Neuronal stem cell (in vitro differentiated cells): ENCODE results near the gene DNAAF1.

ENCODE experiments used
- DNase-seq: peaks from one replicate; pipeline ENCODE4 v3.0.0-alpha.2; 2013; ENCODE audit warnings: low spot score
- H2AFZ ChIP-seq: one replicate; pipeline ENCODE4 v1.6.1; 2013; ENCODE audit warnings: mild to moderate bottlenecking, low read length, inconsistent platforms
- H2AK5ac ChIP-seq: 2 replicates; pipeline ENCODE4 v1.6.1; 2013; ENCODE audit warnings: low read depth, mild to moderate bottlenecking, inconsistent platforms, low read length, moderate library complexity, mixed read lengths
- H2BK120ac ChIP-seq: 2 replicates; pipeline ENCODE4 v1.6.1; 2013; ENCODE audit warnings: low read depth, mild to moderate bottlenecking, inconsistent platforms, low read length, moderate library complexity, mixed read lengths
- H2BK12ac ChIP-seq: one replicate; pipeline ENCODE4 v1.6.1; 2013; ENCODE audit warnings: low read length, inconsistent platforms
- H2BK15ac ChIP-seq: 2 replicates; pipeline ENCODE4 v1.6.1; 2013; ENCODE audit warnings: mild to moderate bottlenecking, low read length, inconsistent platforms, mixed read lengths
- H2BK5ac ChIP-seq: one replicate; pipeline ENCODE4 v1.6.1; 2013; ENCODE audit warnings: inconsistent platforms, mild to moderate bottlenecking, low read length, moderate library complexity
- H3K14ac ChIP-seq: one replicate; pipeline ENCODE4 v1.6.1; 2013; ENCODE audit warnings: low read length, inconsistent platforms
- H3K18ac ChIP-seq: 2 replicates; pipeline ENCODE4 v1.6.1; 2013; ENCODE audit warnings: low read length, inconsistent platforms
- H3K23ac ChIP-seq: 2 replicates; pipeline ENCODE4 v1.6.1; 2013; ENCODE audit warnings: low read depth, mild to moderate bottlenecking, mixed read lengths, low read length, inconsistent platforms; ENCODE audit not compliant: poor library complexity
- H3K27ac ChIP-seq: replicated peaks from 3 replicates; pipeline ENCODE4 v1.5.1; 2013; ENCODE audit warnings: low read length, inconsistent platforms
- H3K27me3 ChIP-seq, 3 experiments: 2 replicates each; pipeline ENCODE4 v1.6.1; 2013; ENCODE audit warnings: low read length in 3 of 3, mild to moderate bottlenecking in 2 of 3, inconsistent platforms in 1 of 3, low read depth in 1 of 3, mixed read lengths in 1 of 3, moderate library complexity in 1 of 3; ENCODE audit not compliant: control insufficient read depth in 3 of 3, insufficient read depth in 3 of 3
- H3K36me3 ChIP-seq, 2 donors: replicated peaks in 1 of 2; 2 replicates each; pipeline ENCODE4 v1.6.1; 2013; ENCODE audit warnings: low read length in 2 of 2; ENCODE audit not compliant: control insufficient read depth in 2 of 2, insufficient read depth in 2 of 2
- H3K4ac ChIP-seq: 2 replicates; pipeline ENCODE4 v1.6.1; 2013; ENCODE audit warnings: inconsistent platforms, mild to moderate bottlenecking, low read length, moderate library complexity
- H3K4me1 ChIP-seq, 2 donors: 1 replicate in 1 of 2; 2 replicates in 1 of 2; pipeline ENCODE4 v1.6.1; 2013; ENCODE audit warnings: low read length in 2 of 2, low read depth in 1 of 2; ENCODE audit not compliant: control insufficient read depth in 2 of 2, insufficient read depth in 1 of 2
- H3K4me2 ChIP-seq: one replicate; pipeline ENCODE4 v1.6.1; 2013; ENCODE audit warnings: mild to moderate bottlenecking, low read length, inconsistent platforms; ENCODE audit not compliant: insufficient read depth, poor library complexity, severe bottlenecking
- H3K4me3 ChIP-seq, 2 donors: 2 replicates each; pipeline ENCODE4 v1.5.1; 2013; ENCODE audit warnings: low read length in 2 of 2, mild to moderate bottlenecking in 2 of 2, inconsistent platforms in 1 of 2, moderate library complexity in 1 of 2
- H3K79me1 ChIP-seq: one replicate; pipeline ENCODE4 v1.6.1; 2013; ENCODE audit warnings: low read depth, mild to moderate bottlenecking, inconsistent platforms, low read length, moderate library complexity
- H3K9ac ChIP-seq: one replicate; pipeline ENCODE4 v1.6.1; 2013; ENCODE audit warnings: mild to moderate bottlenecking, low read depth, low read length, inconsistent platforms; ENCODE audit not compliant: poor library complexity
- H3K9me3 ChIP-seq, 2 donors: replicated peaks in 1 of 2; 2 replicates each; pipeline versions ENCODE3 to v1.6.1; 2013; ENCODE audit warnings: low read length in 2 of 2, mild to moderate bottlenecking in 2 of 2, inconsistent platforms in 1 of 2, low read depth in 1 of 2, mixed read lengths in 1 of 2, moderate library complexity in 1 of 2; ENCODE audit not compliant: control insufficient read depth in 2 of 2, insufficient read depth in 1 of 2
- H4K8ac ChIP-seq: one replicate; pipeline ENCODE4 v1.6.1; 2013; ENCODE audit warnings: low read depth, mild to moderate bottlenecking, inconsistent platforms, low read length, moderate library complexity
- H4K91ac ChIP-seq: one replicate; pipeline ENCODE4 v1.6.1; 2013; ENCODE audit warnings: low read length, low read depth, mild to moderate bottlenecking, inconsistent platforms; ENCODE audit not compliant: poor library complexity
- WGBS, 2 donors: extraction: QIAGEN DNeasy Blood & Tissue Kit; methylation state at CpG; one replicate each; pipeline ENCODE4 v1.1.7; 2013; ENCODE audit warnings: missing lambda C conversion rate in 2 of 2, mixed read lengths in 1 of 2; ENCODE audit not compliant: insufficient read length in 2 of 2, insufficient replicate concordance in 1 of 2; ENCODE audit errors: extremely low coverage in 2 of 2; 5-methylcytosine and 5-hydroxymethylcytosine counted together

Gene DNAAF1

DNA sequence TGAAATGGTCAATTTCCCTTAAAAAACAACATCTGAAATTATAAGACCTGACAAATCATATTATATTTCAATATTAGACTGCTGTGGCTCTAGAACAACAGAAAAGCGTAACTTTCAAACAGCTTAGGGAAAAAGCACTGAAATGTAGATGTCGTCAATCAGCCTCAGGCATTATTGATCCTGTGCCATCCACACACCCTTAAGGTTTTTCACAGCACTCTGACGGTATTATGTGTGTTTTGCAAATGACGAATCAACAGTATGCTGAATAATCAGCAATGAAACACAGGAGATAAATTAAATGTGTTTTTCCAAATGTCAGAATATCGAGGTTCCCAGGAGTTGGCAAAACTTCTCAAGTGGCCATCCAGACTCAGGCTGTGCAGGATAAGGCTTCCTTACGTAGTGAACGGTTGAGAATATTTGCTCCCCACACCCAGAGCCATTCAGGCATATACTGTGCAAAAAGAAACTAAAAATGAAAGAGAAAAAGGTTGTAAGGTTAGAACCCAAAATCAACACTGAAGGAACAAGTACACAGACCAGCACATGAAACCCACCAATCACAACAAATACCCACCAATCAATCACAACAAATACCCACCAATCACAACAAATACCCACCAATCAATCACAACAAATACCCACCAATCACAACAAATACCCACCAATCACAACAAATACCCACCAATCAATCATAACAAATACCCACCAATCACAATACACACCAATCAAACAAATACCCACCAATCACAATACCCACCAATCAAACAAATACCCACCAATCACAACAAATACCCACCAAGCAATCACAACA, 20.6 kb upstream of the DNAAF1 start:
- Histone ChIP-seq H3K4me2 (no peak overlapping the region), H3K79me1 (no peaks in the 10 kb centered on the region), H3K27me3 (no peaks in the 10 kb centered on the region), H2BK12ac (no peak overlapping the region), H4K8ac (no peak overlapping the region), H3K18ac (no peak overlapping the region), H3K4me3 (no peak overlapping the region), H2BK15ac (no peak overlapping the region), H2AK5ac (no peak overlapping the region), H3K4me1 (no peaks in the 10 kb centered on the region), H3K23ac (no peak overlapping the region), H3K4ac (no peak overlapping the region), H3K36me3 (peaks cover 20 to 78% of the 10 kb centered on the region in 2 donors), H3K9me3 (no peaks in the 10 kb centered on the region), H3K27ac (no peak overlapping the region), H2BK5ac (no peak overlapping the region), H2AFZ (no peak overlapping the region), H3K9ac (no peak overlapping the region), H4K91ac (no peak overlapping the region), H3K14ac (no peak overlapping the region), H2BK120ac (no peak overlapping the region)
- DNase-seq, result no peak
- no CpG with 5 or more reads among the region's 7 CpGs for whole genome bisulfite sequencing, 2 donors

GRCh38 chr16:84131117-84131516, 14.0 kb upstream of the DNAAF1 start:
- no peak overlapping the region for H2AFZ ChIP-seq
- H3K4me2 ChIP-seq, result no peak overlapping the region
- H2AK5ac ChIP-seq, result no peak overlapping the region
- H2BK5ac ChIP-seq, result no peak overlapping the region
- H3K23ac ChIP-seq, result no peak overlapping the region
- H3K9ac ChIP-seq, result no peak overlapping the region
- no peaks in the 10 kb centered on the region for H3K27me3 ChIP-seq
- H3K14ac ChIP-seq, result no peak overlapping the region
- peaks cover 2% of the 10 kb centered on the region for H3K79me1 ChIP-seq
- no peak for DNase-seq
- no peak overlapping the region for H3K4ac ChIP-seq
- H3K27ac ChIP-seq, result no peak overlapping the region
- peaks cover 15 to 57% of the 10 kb centered on the region in 2 donors for H3K36me3 ChIP-seq
- no peak overlapping the region for H2BK15ac ChIP-seq
- H4K8ac ChIP-seq, result no peak overlapping the region
- H3K4me3 ChIP-seq, result no peak overlapping the region
- peaks cover 2 to 3% of the 10 kb centered on the region in 2 donors for H3K4me1 ChIP-seq
- H3K9me3 ChIP-seq, result no peaks in the 10 kb centered on the region
- H2BK12ac ChIP-seq, result no peak overlapping the region
- no peak overlapping the region for H4K91ac ChIP-seq
- no CpG with 5 or more reads among the region's 5 CpGs for WGBS, 2 donors
- no peak overlapping the region for H2BK120ac ChIP-seq
- H3K18ac ChIP-seq, result no peak overlapping the region

DNA sequence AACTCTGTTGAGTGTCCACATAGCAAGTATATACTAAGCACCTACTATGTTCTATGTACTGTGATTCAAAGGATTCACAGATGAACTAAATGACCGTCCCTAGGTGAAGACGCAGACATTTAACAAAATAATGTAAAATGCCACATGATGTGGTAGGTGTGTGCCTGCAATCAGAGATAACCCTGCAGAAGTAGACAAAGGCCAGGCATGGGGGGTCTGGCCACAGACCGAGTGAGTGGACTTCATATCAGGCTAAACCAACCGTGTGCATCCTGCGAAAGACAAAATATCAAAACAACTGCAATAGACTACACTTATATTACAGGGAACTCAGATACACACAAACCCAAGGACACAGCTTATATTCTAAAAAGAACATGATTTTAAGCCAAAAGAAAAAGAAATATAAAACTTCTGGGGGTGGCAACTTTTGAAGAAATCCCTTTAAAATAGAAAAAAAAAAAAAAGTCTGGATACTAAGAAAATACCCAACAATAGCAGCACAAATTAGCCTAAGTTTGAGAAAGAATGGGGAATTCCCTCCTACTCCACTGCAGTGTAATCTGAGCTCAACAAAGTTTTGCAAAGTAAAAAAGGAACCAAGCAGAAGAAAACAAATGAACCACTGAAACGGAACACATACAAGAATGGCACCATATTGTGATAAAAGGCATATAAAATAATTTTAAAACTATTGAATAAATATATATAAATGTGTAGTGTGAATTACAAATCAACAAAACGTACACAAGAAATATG, 12.4 kb upstream of the DNAAF1 start:
- no peak overlapping the region for H3K9ac ChIP-seq
- no peak overlapping the region for H3K4me3 ChIP-seq
- H2AFZ ChIP-seq, result no peak overlapping the region
- no peak overlapping the region for H4K8ac ChIP-seq
- peaks cover 7% of the 10 kb centered on the region for H3K79me1 ChIP-seq
- H3K9me3 ChIP-seq, result no peaks in the 10 kb centered on the region
- WGBS, 2 donors, result no CpG with 5 or more reads among the region's 7 CpGs
- H3K4ac ChIP-seq, result no peak overlapping the region
- no peak overlapping the region for H4K91ac ChIP-seq
- peaks cover 10 to 12% of the 10 kb centered on the region in 2 donors for H3K4me1 ChIP-seq
- H3K27ac ChIP-seq, result no peak overlapping the region
- H2BK5ac ChIP-seq, result no peak overlapping the region
- no peak overlapping the region for H2BK15ac ChIP-seq
- H3K18ac ChIP-seq, result no peak overlapping the region
- H3K23ac ChIP-seq, result no peak overlapping the region
- no peak overlapping the region for H2BK12ac ChIP-seq
- DNase-seq, result no peak
- no peak overlapping the region for H2AK5ac ChIP-seq
- H3K27me3 ChIP-seq, result no peaks in the 10 kb centered on the region
- H3K36me3 ChIP-seq, result peaks cover 10 to 46% of the 10 kb centered on the region in 2 donors
- no peak overlapping the region for H3K4me2 ChIP-seq
- H3K14ac ChIP-seq, result no peak overlapping the region
- no peak overlapping the region for H2BK120ac ChIP-seq
